Measurements from ENCODE around the gene FCAMR.

- no peak for TF ChIP-seq POLR2A (IDR thresholded peaks at IDR 0.05; ENCODE audit: low read depth, low read length)
- no peak for TF ChIP-seq TAF1 (IDR thresholded peaks at IDR 0.05; ENCODE audit: borderline replicate concordance, low read depth, low read length)
- TF ChIP-seq POLR2AphosphoS5 (IDR thresholded peaks at IDR 0.05; ENCODE audit: low read depth, low read length) = no peak
Observed at GRCh38 chr1:206986402-206986801, 16.1 kb upstream of the FCAMR start.

Measured in GM12892 (cell line).